Duodenal mucosa (tissue), 2 donors: Measurements from ENCODE around the gene CEP85.

Experiments
- H3K27ac ChIP-seq: one replicate; pipeline ENCODE4 v1.7.0; 2013; ENCODE audit warnings: low read depth, low read length
- H3K27me3 ChIP-seq, 2 donors: one replicate each; pipeline ENCODE4 v1.7.0; 2013; ENCODE audit warnings: low read length in 2 of 2, control low read depth in 1 of 2; ENCODE audit not compliant: insufficient read depth in 2 of 2, control insufficient read depth in 1 of 2
- H3K36me3 ChIP-seq, 2 donors: one replicate each; pipeline ENCODE4 v1.7.0; 2013; ENCODE audit warnings: low read length in 2 of 2, control low read depth in 1 of 2; ENCODE audit not compliant: insufficient read depth in 2 of 2, control insufficient read depth in 1 of 2
- H3K4me1 ChIP-seq, 2 donors: one replicate each; pipeline ENCODE4 v1.7.0; 2013; ENCODE audit warnings: low read length in 2 of 2, control low read depth in 1 of 2; ENCODE audit not compliant: insufficient read depth in 2 of 2, control insufficient read depth in 1 of 2
- H3K4me3 ChIP-seq, 2 donors: one replicate each; pipeline ENCODE4 v1.7.0; 2013; ENCODE audit warnings: low read length in 2 of 2, low read depth in 1 of 2
- H3K9ac ChIP-seq, 2 donors: one replicate each; pipeline ENCODE4 v1.7.0; 2013; ENCODE audit warnings: low read length in 2 of 2, low read depth in 1 of 2
- H3K9me3 ChIP-seq, 2 donors: one replicate each; pipeline ENCODE4 v1.7.0; 2013; ENCODE audit warnings: low read length in 2 of 2, control low read depth in 1 of 2; ENCODE audit not compliant: control insufficient read depth in 1 of 2

Gene CEP85

GRCh38 chr1:26281091-26281958 lies 47.3 kb downstream of the CEP85 start:
- Histone ChIP-seq H3K9me3 (no peaks in the 10 kb centered on the region), H3K27ac (no peak overlapping the region), H3K9ac (peak overlapping the region in 1 of 2 donors; percentile 82), H3K4me1 (peaks cover 55 to 73% of the 10 kb centered on the region in 2 donors), H3K4me3 (peak overlapping the region; percentile 11 to 74), H3K27me3 (no peaks in the 10 kb centered on the region), H3K36me3 (peaks cover 0 to 9% of the 10 kb centered on the region in 2 donors)

DNA sequence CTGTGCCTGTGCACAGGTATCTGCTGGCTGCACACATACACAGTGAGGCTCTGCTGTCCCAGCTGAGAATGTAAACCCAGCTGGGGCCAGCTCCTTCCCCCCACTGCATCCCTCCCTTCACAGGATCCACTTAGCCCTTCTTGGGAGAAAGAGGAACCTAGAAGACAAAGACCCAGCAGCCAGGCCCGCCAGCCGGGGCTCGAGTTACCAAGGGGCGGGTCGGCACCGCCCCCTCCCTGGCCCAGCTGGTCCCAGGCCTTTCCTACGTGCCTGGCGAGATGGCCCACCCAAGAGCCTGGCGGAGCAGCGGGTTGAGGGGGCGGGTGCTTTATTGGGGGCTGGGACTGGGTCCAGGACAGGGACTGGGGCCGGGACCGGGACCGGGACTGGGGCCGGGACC lies 48.0 kb downstream of the CEP85 start:
- peaks cover 50 to 71% of the 10 kb centered on the region in 2 donors for H3K4me1 ChIP-seq
- H3K9me3 ChIP-seq = no peaks in the 10 kb centered on the region
- H3K27me3 ChIP-seq = no peaks in the 10 kb centered on the region
- H3K9ac ChIP-seq = peak overlapping the region in 1 of 2 donors; percentile 82
- no peak overlapping the region for H3K27ac ChIP-seq
- peaks cover 0 to 9% of the 10 kb centered on the region in 2 donors for H3K36me3 ChIP-seq
- H3K4me3 ChIP-seq = no peak overlapping the region

DNA sequence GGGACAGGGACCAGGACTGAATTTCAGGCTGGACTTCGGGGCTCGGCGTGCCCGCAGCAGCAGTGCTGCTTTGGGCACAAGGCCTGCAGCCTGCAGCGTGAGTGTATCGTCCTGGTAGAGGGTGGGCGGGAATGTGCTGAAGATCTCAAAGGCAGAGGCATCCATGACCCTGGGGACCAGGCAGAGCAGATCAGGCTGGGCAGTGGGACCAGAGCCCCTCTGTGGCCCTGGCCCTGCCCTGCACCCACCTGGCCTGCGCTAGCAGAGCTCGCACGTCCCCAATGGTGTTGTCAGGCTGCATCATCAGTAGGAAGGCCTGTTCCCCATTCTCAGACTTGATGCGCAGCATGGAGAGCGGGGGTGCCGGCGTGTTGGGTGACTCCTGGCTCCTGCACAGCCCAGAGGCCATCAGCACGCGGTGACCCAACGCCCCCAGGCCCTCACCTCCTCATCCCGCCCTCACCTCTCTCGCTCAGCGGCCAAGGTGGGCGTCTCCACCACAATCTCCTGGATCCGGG lies 48.5 kb downstream of the CEP85 start:
- H3K4me3 ChIP-seq = no peak overlapping the region
- H3K9me3 ChIP-seq = no peaks in the 10 kb centered on the region
- H3K27ac ChIP-seq = no peak overlapping the region
- H3K36me3 ChIP-seq = peaks cover 0 to 9% of the 10 kb centered on the region in 2 donors
- no peaks in the 10 kb centered on the region for H3K27me3 ChIP-seq
- peaks cover 45 to 71% of the 10 kb centered on the region in 2 donors for H3K4me1 ChIP-seq
- H3K9ac ChIP-seq = no peak overlapping the region

DNA sequence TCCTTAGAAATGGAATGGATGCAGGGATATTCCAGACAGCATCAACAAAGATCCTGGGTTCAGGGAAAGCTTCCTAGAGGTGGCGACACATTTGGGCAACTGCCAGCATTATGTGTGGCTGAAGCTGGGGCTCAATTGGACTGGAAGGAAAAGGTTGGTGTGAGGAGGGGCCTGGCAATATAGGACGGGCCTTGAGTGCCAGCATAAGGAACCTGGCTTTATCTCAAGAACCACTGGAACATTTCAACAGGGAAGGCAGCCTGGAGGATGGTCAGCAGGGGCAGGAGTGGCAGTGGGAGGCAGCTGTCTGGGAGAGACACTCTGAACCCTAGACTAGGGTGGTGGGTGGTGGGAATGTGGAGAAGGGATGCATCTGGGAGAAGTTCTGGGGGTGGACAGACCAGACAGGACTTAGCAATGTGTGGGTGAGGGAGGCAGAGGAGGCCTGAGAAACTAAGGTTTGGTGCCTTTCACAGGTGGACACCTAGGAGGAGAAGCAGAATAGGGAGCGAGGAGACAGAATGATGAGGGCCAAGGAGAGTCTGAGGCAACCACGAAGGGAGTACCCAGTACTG lies 49.4 kb downstream of the CEP85 start:
- Histone ChIP-seq H3K4me1 (peaks cover 42 to 65% of the 10 kb centered on the region in 2 donors), H3K27ac (no peak overlapping the region)

DNA sequence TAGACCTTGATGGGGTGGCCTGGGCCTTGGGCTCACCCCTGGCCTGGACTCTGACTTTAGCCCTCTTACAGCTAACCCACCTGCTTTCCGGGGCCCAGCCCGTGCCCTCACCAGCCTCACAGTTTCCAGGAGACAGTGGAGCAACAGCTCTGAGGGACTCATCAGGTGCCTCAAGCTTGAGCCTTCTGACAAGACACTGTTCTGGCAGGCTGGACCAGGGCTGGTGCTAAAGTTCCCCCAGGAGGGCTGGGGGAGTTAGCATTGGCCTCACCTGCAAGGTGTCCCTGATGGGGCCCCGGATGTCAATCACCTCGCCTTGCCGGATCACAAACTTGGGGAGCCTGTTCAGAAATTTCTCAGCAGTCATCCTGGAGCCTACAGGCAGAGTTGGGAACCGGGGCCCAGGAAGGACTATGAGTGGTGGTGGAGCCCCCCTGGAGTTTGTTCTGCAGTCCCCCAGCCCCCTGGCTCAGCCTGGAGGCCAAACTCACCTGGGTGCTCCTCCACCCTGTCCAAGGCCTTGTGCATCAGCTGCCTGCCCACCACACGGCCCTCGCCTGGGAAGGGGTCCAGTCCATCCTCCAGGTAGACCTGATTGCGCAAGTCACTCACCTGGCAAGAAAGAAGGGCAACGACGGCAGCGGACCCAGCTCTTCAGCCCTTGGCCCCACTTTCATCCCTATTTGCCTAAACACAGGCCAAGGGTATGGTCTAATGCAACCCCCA lies 50.0 kb downstream of the CEP85 start:
- no peak overlapping the region for H3K27ac ChIP-seq
- H3K4me3 ChIP-seq = peak overlapping the region in 1 of 2 donors; percentile 13
- H3K4me1 ChIP-seq = peaks cover 43 to 65% of the 10 kb centered on the region in 2 donors
- H3K9me3 ChIP-seq = no peaks in the 10 kb centered on the region
- H3K27me3 ChIP-seq = no peaks in the 10 kb centered on the region
- peaks cover 0 to 9% of the 10 kb centered on the region in 2 donors for H3K36me3 ChIP-seq
- H3K9ac ChIP-seq = peak overlapping the region; percentile 32 to 34

More for the DNA sequence above, 49.4 kb downstream of the CEP85 start:
- H3K9ac ChIP-seq = peak overlapping the region; percentile 32 to 34
- no peaks in the 10 kb centered on the region for H3K27me3 ChIP-seq
- H3K36me3 ChIP-seq = peaks cover 0 to 9% of the 10 kb centered on the region in 2 donors
- H3K9me3 ChIP-seq = no peaks in the 10 kb centered on the region
- H3K4me3 ChIP-seq = no peak overlapping the region

DNA sequence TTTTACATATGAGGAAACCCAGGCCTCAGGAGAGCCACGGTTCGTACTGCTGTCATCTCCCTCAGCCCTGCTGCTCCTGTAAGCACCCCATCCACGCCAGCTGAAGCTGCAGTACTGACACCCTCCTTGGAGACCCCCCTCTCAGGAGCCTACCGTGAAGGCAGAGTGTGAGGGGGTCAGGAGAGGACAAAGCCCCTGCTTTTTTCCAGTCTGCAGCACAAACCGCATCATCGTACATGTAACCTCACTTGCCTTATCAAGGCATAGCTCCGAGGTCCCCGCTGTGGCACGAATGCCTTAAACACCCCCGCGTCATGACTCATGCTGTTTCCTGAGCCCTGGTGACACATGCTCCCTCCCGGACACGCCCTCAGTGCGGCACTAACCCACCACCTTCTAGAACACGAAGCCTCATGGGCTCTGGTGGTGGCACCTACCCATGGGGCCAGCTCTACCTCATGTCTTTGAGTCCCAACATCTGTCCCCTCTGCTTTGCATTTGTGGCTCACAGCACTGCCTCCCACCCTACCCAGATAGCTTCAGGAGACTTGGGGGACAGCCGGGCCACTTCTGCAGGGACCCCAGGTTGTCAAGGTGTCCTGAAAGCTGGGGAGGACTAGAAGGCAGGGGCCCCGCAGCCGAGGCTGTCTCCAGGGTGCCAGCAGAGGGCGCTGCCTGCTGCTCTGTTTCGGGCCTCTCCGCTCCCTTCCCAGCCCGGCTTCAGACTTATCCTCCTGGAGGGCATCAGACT lies 50.8 kb downstream of the CEP85 start:
- Histone ChIP-seq H3K4me3 (peak overlapping the region in 1 of 2 donors; percentile 13), H3K27me3 (no peaks in the 10 kb centered on the region), H3K4me1 (peaks cover 43 to 66% of the 10 kb centered on the region in 2 donors), H3K36me3 (peaks cover 0 to 9% of the 10 kb centered on the region in 2 donors), H3K9ac (peak overlapping the region in 1 of 2 donors; percentile 41), H3K27ac (no peak overlapping the region), H3K9me3 (no peaks in the 10 kb centered on the region)

DNA sequence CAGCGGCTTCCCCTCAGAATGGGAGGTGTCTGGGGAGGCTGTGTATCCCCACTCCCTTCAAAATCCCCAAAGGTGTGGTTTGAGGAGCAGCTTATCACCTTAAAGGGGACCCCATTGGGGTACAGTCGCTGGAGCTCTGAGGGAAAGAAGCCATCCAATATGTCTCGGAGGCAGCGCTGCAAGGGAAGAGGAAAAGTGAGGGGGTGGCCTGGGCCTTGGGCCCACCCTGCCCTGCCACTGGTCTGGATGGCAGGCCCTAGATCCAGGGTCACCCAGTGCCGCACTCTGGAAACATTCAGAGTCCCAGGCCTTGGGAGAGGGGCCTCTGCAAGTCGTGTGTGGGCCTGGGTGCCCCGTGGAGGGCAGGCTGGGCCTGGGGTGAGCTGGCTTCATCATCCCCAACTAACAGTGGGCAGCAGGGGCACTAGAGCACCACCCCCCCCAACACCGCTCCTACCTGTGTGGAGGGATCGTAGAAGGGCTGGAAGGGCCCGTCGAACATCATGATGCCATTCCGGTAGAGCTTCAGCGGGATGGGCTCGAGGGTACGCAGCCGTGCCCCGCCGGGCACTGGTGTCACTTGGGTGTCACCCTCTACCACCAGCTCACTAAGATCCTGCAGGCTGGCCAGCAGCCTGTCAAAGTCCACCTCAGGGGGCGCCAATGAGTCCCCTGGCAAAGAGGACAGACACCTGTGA lies 51.5 kb downstream of the CEP85 start:
- peaks cover 50 to 71% of the 10 kb centered on the region in 2 donors for H3K4me1 ChIP-seq
- H3K36me3 ChIP-seq = peaks cover 0 to 9% of the 10 kb centered on the region in 2 donors
- no peak overlapping the region for H3K4me3 ChIP-seq
- peak overlapping the region in 1 of 2 donors; percentile 41 for H3K9ac ChIP-seq
- no peak overlapping the region for H3K27ac ChIP-seq
- H3K9me3 ChIP-seq = no peaks in the 10 kb centered on the region
- H3K27me3 ChIP-seq = no peaks in the 10 kb centered on the region

DNA sequence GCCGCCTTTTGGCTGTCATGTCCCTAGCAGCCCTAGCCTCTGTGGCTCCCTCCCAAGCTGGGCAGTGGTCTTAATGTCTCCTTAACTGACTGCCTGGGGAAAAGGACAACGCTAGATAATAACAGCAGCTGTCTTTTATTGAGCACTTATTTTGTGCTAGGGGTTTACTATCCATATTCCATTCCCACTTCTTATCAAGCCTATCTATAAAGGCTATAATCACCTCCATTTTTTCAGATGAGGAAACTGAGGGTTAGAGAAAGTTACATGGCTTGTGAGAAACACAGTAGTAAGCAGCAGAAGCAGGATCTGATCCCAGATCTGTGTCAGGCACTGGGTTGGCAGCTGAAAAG lies 52.0 kb downstream of the CEP85 start:
- H3K4me3 ChIP-seq = no peak overlapping the region
- H3K27me3 ChIP-seq = no peaks in the 10 kb centered on the region
- H3K27ac ChIP-seq = no peak overlapping the region
- no peak overlapping the region for H3K9ac ChIP-seq
- H3K4me1 ChIP-seq = peaks cover 46 to 71% of the 10 kb centered on the region in 2 donors
- H3K36me3 ChIP-seq = peaks cover 0 to 9% of the 10 kb centered on the region in 2 donors
- no peaks in the 10 kb centered on the region for H3K9me3 ChIP-seq

DNA sequence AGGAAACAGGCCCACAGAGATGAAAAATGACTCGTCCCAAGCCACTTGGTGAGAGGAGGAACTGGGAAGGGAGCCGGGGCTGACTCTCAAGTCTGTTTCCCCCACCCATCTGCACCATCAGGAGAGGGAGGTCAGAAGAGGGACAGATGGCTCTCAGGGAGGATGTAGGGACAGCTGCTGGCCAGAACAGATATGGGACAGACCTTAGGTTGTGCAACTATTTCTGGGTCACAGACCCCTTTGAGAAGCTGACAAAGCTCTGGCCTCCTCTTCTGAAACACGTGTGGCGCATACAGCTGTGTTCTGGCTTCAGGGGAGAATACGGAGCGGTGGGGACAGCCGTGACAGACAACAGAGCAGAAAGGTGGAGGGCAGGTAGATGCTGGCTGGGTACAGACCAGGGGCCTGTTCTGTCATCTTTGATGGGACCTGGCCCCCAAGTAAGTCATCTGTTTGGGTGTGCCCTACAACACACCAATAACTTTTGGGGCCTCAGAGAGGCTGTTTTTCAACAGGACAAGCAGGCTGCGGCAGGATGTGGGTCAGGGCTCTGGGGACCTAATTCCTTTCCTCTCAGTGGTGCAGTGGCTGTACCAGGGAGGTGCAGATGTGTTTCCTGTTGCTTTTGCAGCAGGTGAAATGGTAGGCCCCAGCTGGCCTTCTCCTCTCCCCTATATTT lies 53.2 kb downstream of the CEP85 start:
- Histone ChIP-seq H3K27ac (no peak overlapping the region), H3K4me1 (peaks cover 44 to 66% of the 10 kb centered on the region in 2 donors), H3K27me3 (no peaks in the 10 kb centered on the region), H3K9me3 (no peaks in the 10 kb centered on the region), H3K36me3 (peaks cover 0 to 3% of the 10 kb centered on the region in 2 donors), H3K4me3 (no peak overlapping the region), H3K9ac (peak overlapping the region in 1 of 2 donors; percentile 45)
